ENCODE results near the gene TRIM23.
A peak's percentile ranks its signal among the peaks of the same experiment; 100 is the strongest.

TRIM23 gene

GRCh38 chr5:65624025-65624570 is at the start of gene TRIM23:
Gene TRIM23 (minus strand): TSS chr5:65624333. CDS start chr5:65624274, 59 bp downstream.
- H3K27me3 ChIP-seq (ENCODE audit: control insufficient read depth, insufficient read depth, low read length) = no peaks in the 10 kb centered on the region
- no peaks in the 10 kb centered on the region for H3K36me3 ChIP-seq (ENCODE audit: control insufficient read depth, insufficient read depth, low read length)
- no peaks in the 10 kb centered on the region for H3K4me1 ChIP-seq (ENCODE audit: control insufficient read depth, insufficient read depth, low read length)
- H3K9me3 ChIP-seq (ENCODE audit: control insufficient read depth, insufficient read depth, low read length) = no peaks in the 10 kb centered on the region
- peak within 1 kb of the TSS; percentile 90 for H3K9ac ChIP-seq (ENCODE audit: low read depth, low read length)
- peak within 1 kb of the TSS; percentile 100 for H3K4me3 ChIP-seq (ENCODE audit: low read depth, low read length)

DNA sequence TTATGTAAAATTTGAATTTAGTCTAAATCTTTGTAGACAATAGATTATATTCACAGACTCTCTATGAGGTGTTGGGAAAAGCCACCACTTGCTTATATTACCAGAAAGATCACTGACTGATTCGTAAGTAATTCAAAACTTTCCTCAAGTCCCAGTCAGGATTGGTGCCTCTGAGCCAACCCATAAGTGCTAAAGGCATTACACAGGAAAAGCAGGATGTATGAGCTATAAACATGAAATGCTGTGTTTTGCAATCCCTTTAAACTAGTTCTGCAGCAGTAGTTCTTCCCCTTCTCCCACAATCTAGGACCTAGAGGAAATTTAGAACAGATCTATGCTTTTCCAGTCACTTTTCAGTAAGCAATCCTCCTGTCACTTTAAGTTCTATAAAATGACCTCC is 48.7 kb upstream of the TRIM23 start:
- Histone ChIP-seq H3K27me3 (ENCODE audit: control insufficient read depth, insufficient read depth, low read length) (no peaks in the 10 kb centered on the region), H3K4me1 (ENCODE audit: control insufficient read depth, insufficient read depth, low read length) (no peaks in the 10 kb centered on the region), H3K9me3 (ENCODE audit: control insufficient read depth, insufficient read depth, low read length) (no peaks in the 10 kb centered on the region), H3K9ac (ENCODE audit: low read depth, low read length) (no peak overlapping the region), H3K36me3 (ENCODE audit: control insufficient read depth, insufficient read depth, low read length) (no peaks in the 10 kb centered on the region), H3K4me3 (ENCODE audit: low read depth, low read length) (no peak overlapping the region)

GRCh38 chr5:65668696-65669095 is 44.6 kb upstream of the TRIM23 start:
- H3K9me3 ChIP-seq (ENCODE audit: control insufficient read depth, insufficient read depth, low read length) = no peaks in the 10 kb centered on the region
- H3K4me3 ChIP-seq (ENCODE audit: low read depth, low read length) = no peak overlapping the region
- no peak overlapping the region for H3K9ac ChIP-seq (ENCODE audit: low read depth, low read length)
- H3K36me3 ChIP-seq (ENCODE audit: control insufficient read depth, insufficient read depth, low read length) = no peaks in the 10 kb centered on the region
- H3K4me1 ChIP-seq (ENCODE audit: control insufficient read depth, insufficient read depth, low read length) = no peaks in the 10 kb centered on the region
- no peaks in the 10 kb centered on the region for H3K27me3 ChIP-seq (ENCODE audit: control insufficient read depth, insufficient read depth, low read length)

DNA sequence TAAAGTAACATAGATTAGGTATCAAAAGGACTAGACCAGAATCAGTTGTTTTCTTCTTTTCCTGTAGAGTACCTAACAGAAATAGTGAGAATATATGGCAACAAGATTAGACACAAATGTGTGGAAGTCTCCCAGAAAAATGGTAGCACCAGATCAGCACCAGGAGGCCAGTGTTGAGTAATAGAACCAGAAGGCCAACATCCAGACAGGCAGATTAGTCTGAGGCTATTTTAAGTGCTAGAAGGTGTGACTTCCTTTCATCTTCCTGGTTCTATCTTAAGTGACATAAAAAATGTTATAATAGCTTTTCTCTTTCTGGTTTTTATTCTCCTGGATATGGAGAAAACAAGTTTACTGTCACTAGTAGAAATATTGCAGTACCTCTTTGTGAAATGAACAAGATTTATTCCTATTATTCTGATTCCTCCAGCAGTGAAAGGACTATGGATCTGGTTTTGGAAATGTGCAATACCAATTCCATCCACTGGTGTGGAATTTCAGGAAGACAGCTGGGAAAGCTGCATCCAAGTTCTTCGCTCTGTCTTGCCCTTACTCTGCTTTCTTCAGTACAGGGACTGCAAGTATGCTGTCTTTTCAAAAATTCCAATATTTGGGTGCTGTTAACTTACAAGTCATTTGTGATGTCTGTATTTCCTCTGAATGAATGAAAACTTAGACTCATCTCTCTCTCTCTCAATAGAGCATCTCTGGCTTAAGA is 39.8 kb upstream of the TRIM23 start:
- Histone ChIP-seq H3K27me3 (ENCODE audit: control insufficient read depth, insufficient read depth, low read length) (no peaks in the 10 kb centered on the region), H3K36me3 (ENCODE audit: control insufficient read depth, insufficient read depth, low read length) (no peaks in the 10 kb centered on the region), H3K9ac (ENCODE audit: low read depth, low read length) (no peak overlapping the region)

GRCh38 chr5:65654713-65655112 is 30.6 kb upstream of the TRIM23 start:
- Histone ChIP-seq H3K36me3 (ENCODE audit: control insufficient read depth, insufficient read depth, low read length) (no peaks in the 10 kb centered on the region), H3K27me3 (ENCODE audit: control insufficient read depth, insufficient read depth, low read length) (no peaks in the 10 kb centered on the region), H3K4me1 (ENCODE audit: control insufficient read depth, insufficient read depth, low read length) (no peaks in the 10 kb centered on the region), H3K9me3 (ENCODE audit: control insufficient read depth, insufficient read depth, low read length) (no peaks in the 10 kb centered on the region), H3K4me3 (ENCODE audit: low read depth, low read length) (no peak overlapping the region), H3K9ac (ENCODE audit: low read depth, low read length) (no peak overlapping the region)

More for the DNA sequence above, 39.8 kb upstream of the TRIM23 start:
- no peaks in the 10 kb centered on the region for H3K4me1 ChIP-seq (ENCODE audit: control insufficient read depth, insufficient read depth, low read length)
- H3K9me3 ChIP-seq (ENCODE audit: control insufficient read depth, insufficient read depth, low read length) = no peaks in the 10 kb centered on the region
- no peak overlapping the region for H3K4me3 ChIP-seq (ENCODE audit: low read depth, low read length)

DNA sequence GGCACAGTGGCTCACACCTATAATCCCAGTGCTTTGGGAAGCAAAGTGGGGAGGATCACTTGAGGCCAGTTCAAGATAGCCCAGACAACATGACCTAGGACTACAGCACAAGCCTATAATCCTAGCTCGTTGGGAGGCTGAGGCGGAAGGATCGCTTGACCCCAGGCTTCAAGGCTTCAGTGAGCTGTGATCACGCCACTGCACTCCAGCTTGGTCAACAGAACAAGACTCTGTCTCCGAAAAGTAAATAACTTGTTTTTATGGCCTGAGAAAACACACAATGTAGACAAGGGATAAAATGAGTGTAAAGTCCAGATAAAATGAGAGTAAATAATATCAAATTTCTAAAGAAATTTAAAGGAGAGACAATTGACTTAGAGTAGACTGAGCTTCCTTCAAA is 27.0 kb upstream of the TRIM23 start:
- Histone ChIP-seq H3K4me3 (ENCODE audit: low read depth, low read length) (no peak overlapping the region), H3K9me3 (ENCODE audit: control insufficient read depth, insufficient read depth, low read length) (no peaks in the 10 kb centered on the region), H3K9ac (ENCODE audit: low read depth, low read length) (no peak overlapping the region), H3K36me3 (ENCODE audit: control insufficient read depth, insufficient read depth, low read length) (no peaks in the 10 kb centered on the region), H3K4me1 (ENCODE audit: control insufficient read depth, insufficient read depth, low read length) (no peaks in the 10 kb centered on the region), H3K27me3 (ENCODE audit: control insufficient read depth, insufficient read depth, low read length) (no peaks in the 10 kb centered on the region)

DNA sequence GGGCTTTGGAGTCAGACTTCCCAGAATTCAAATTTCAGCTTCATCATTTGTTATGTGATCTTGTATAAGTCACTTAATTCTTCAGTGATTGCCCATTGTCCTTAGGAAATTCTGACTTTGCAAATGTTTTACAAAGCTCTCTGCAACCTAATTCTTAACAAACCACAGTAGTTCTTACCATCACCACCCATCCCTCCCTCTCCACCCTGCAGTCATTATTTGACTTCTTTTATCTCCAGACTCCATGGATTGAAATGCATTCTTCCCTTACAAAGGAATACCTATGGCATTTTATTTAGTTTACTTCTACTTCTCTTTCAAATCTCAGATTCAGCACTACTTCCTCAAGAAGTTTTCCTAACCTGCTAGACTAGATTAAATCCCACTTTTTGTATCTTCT is 23.8 kb upstream of the TRIM23 start:
- H3K9me3 ChIP-seq (ENCODE audit: control insufficient read depth, insufficient read depth, low read length) = no peaks in the 10 kb centered on the region
- H3K27me3 ChIP-seq (ENCODE audit: control insufficient read depth, insufficient read depth, low read length) = no peaks in the 10 kb centered on the region
- H3K9ac ChIP-seq (ENCODE audit: low read depth, low read length) = no peak overlapping the region
- no peaks in the 10 kb centered on the region for H3K4me1 ChIP-seq (ENCODE audit: control insufficient read depth, insufficient read depth, low read length)
- no peak overlapping the region for H3K4me3 ChIP-seq (ENCODE audit: low read depth, low read length)
- H3K36me3 ChIP-seq (ENCODE audit: control insufficient read depth, insufficient read depth, low read length) = no peaks in the 10 kb centered on the region

- Histone ChIP-seq H3K36me3 (ENCODE audit: control insufficient read depth, insufficient read depth, low read length) (no peaks in the 10 kb centered on the region), H3K27me3 (ENCODE audit: control insufficient read depth, insufficient read depth, low read length) (no peaks in the 10 kb centered on the region), H3K9ac (ENCODE audit: low read depth, low read length) (no peak overlapping the region), H3K9me3 (ENCODE audit: control insufficient read depth, insufficient read depth, low read length) (no peaks in the 10 kb centered on the region), H3K4me1 (ENCODE audit: control insufficient read depth, insufficient read depth, low read length) (no peaks in the 10 kb centered on the region), H3K4me3 (ENCODE audit: low read depth, low read length) (no peak overlapping the region)
Observed at GRCh38 chr5:65646938-65647337, 22.8 kb upstream of the TRIM23 start.

DNA sequence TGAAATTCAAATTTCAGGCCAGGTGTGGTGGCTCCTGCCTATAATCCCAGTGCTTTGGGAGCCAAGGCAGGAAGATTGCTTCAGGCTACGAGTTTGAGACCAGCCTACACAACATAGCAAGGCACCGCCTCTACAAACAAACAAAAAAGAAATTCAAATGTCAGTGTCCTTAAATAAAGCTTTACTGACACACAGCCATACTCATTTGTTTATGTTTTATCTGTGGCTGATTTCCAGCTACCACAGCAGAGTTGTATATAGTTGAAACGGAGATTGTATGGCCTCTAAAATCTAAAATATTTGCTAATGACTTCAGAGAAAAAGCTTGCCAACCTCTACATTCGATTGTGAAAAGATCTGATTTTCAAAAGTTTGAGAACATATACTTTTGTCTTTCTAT is 16.1 kb upstream of the TRIM23 start:
- Histone ChIP-seq H3K27me3 (ENCODE audit: control insufficient read depth, insufficient read depth, low read length) (no peaks in the 10 kb centered on the region), H3K9me3 (ENCODE audit: control insufficient read depth, insufficient read depth, low read length) (no peaks in the 10 kb centered on the region), H3K9ac (ENCODE audit: low read depth, low read length) (no peak overlapping the region), H3K4me3 (ENCODE audit: low read depth, low read length) (no peak overlapping the region), H3K4me1 (ENCODE audit: control insufficient read depth, insufficient read depth, low read length) (no peaks in the 10 kb centered on the region), H3K36me3 (ENCODE audit: control insufficient read depth, insufficient read depth, low read length) (no peaks in the 10 kb centered on the region)

GRCh38 chr5:65630981-65631380 is 6.8 kb upstream of the TRIM23 start:
- Histone ChIP-seq H3K9ac (ENCODE audit: low read depth, low read length) (no peak overlapping the region), H3K9me3 (ENCODE audit: control insufficient read depth, insufficient read depth, low read length) (no peaks in the 10 kb centered on the region), H3K4me3 (ENCODE audit: low read depth, low read length) (no peak overlapping the region), H3K27me3 (ENCODE audit: control insufficient read depth, insufficient read depth, low read length) (no peaks in the 10 kb centered on the region), H3K4me1 (ENCODE audit: control insufficient read depth, insufficient read depth, low read length) (no peaks in the 10 kb centered on the region), H3K36me3 (ENCODE audit: control insufficient read depth, insufficient read depth, low read length) (peaks cover 3% of the 10 kb centered on the region)

GRCh38 chr5:65625743-65626142 is 1.6 kb upstream of the TRIM23 start:
- peak overlapping the region; percentile 100 for H3K4me3 ChIP-seq (ENCODE audit: low read depth, low read length)
- H3K27me3 ChIP-seq (ENCODE audit: control insufficient read depth, insufficient read depth, low read length) = no peaks in the 10 kb centered on the region
- no peaks in the 10 kb centered on the region for H3K9me3 ChIP-seq (ENCODE audit: control insufficient read depth, insufficient read depth, low read length)
- no peak overlapping the region for H3K9ac ChIP-seq (ENCODE audit: low read depth, low read length)
- H3K36me3 ChIP-seq (ENCODE audit: control insufficient read depth, insufficient read depth, low read length) = peaks cover 3% of the 10 kb centered on the region
- no peaks in the 10 kb centered on the region for H3K4me1 ChIP-seq (ENCODE audit: control insufficient read depth, insufficient read depth, low read length)

All from iPS-15b (cell line).